Gastrocnemius medialis (tissue), 4 donors: ENCODE results near the gene GALNS. TPM values are rescaled to one million over a fixed set of nuclear protein-coding genes. Genes with fewer than 3 reads are reported as not detected.

Source experiments
- ATAC-seq, 2 donors: fragments of 150-250 bp; one replicate each; pipeline ENCODE4 v1.9.1; 2016
- DNase-seq, 2 donors: peaks; one replicate each; pipeline ENCODE4 v3.0.0-alpha.2; 2019
- H3K27ac ChIP-seq, 4 donors: fragments of 200-600 bp; sonication (generic); 1 replicate in 1 of 4; 2 replicates in 3 of 4; pipeline ENCODE4 v1.5.1; 2016 to 2018; ENCODE audit warnings: mild to moderate bottlenecking in 2 of 4, moderate library complexity in 1 of 4
- H3K27me3 ChIP-seq, 3 donors: fragments of 200-600 bp; sonication (generic) in 2 of 3; 1 replicate in 1 of 3; 2 replicates in 2 of 3; pipeline versions ENCODE4 v1.5.1 to v1.6.0; 2016 to 2019; ENCODE audit warnings: mild to moderate bottlenecking in 1 of 3, moderate library complexity in 1 of 3
- H3K36me3 ChIP-seq, 2 donors: fragments of 200-600 bp; sonication (generic) in 1 of 2; one replicate each; pipeline ENCODE4 v1.5.1; 2017 to 2018
- H3K4me1 ChIP-seq, 2 donors: fragments of 200-600 bp; sonication (generic) in 1 of 2; one replicate each; pipeline ENCODE4 v1.5.1; 2016 to 2017; ENCODE audit warnings: mild to moderate bottlenecking in 2 of 2
- H3K4me3 ChIP-seq, 4 donors: fragments of 200-600 bp; sonication (generic) in 3 of 4; 1 replicate in 1 of 4; 2 replicates in 3 of 4; pipeline ENCODE4 v1.5.1; 2016 to 2019; ENCODE audit warnings: mild to moderate bottlenecking in 2 of 4
- H3K9me3 ChIP-seq, 3 donors: fragments of 200-600 bp; sonication (generic) in 2 of 3; 1 replicate in 1 of 3; 2 replicates in 2 of 3; pipeline ENCODE4 v1.5.1; 2016 to 2019
- CTCF ChIP-seq, 5 experiments: fragments of 450-650 bp in 3 of 5; fragments of 200-600 bp in 2 of 5; sonication (generic) in 2 of 5; IDR thresholded peaks in 4 of 5; conservative IDR thresholded peaks in 1 of 5; 1 replicate in 4 of 5; 2 replicates in 1 of 5; pipeline ENCODE4 v1.5.1; 2016 to 2019; ENCODE audit warnings: antibody characterized with exemption in 5 of 5, mild to moderate bottlenecking in 3 of 5, moderate library complexity in 3 of 5
- POLR2A ChIP-seq, 2 donors: fragments of 450-650 bp; IDR thresholded peaks; one replicate each; pipeline ENCODE4 v1.6.1; 2017; ENCODE audit warnings: antibody characterized with exemption in 2 of 2, mild to moderate bottlenecking in 2 of 2, moderate library complexity in 2 of 2
- in situ Hi-C, 4 donors: fragments of 200-750 bp; cut with MboI; loops; one replicate each; pipeline versions ENCODE4 v1.15.0 to v1.8.0; 2017; ENCODE audit warnings: low sequenced_read_pairs in 4 of 4
- intact Hi-C: fragments of 100-400 bp; cut with DNase I; formaldehyde crosslinking; loops from one replicate; pipeline ENCODE4 v1.15.1; 2023; ENCODE audit warnings: low total_unique reads
- total RNA-seq, 4 donors: library from RNA; depleted of rRNA; stranded (reverse); fragments of >200 nt; gene quantifications; one replicate each; pipeline versions ENCODE4 v1.1.0 to v1.2.3, GENCODE V29; 2016

Gene GALNS
- total RNA-seq, 4 donors from 2014 or later = 8.8 to 14.7 (median 10.0) TPM

- no peaks in the 10 kb centered on the region for H3K27me3 ChIP-seq
- no peak for TF ChIP-seq POLR2A (IDR thresholded peaks at IDR 0.05)
- no peak for TF ChIP-seq CTCF (IDR thresholded peaks at IDR 0.05 in 4 of 5, conservative IDR thresholded peaks at IDR 0.05 in 1 of 5)
- peaks cover 0 to 40% of the 10 kb centered on the region in 2 donors for H3K36me3 ChIP-seq
- no peak overlapping the region for H3K4me3 ChIP-seq
- no peak for ATAC-seq
- in situ Hi-C loops = no loop called here
- intact Hi-C loops = no loop called here
- H3K4me1 ChIP-seq = peaks cover 20 to 28% of the 10 kb centered on the region in 2 donors
- DNase-seq = no peak
- H3K9me3 ChIP-seq = no peaks in the 10 kb centered on the region
- no peak overlapping the region for H3K27ac ChIP-seq
These were observed 23.0 kb upstream of the GALNS start for GRCh38 chr16:88879788-88880055.

- no peak overlapping the region for H3K27ac ChIP-seq
- no peak overlapping the region for H3K4me3 ChIP-seq
- H3K36me3 ChIP-seq = peaks cover 0 to 34% of the 10 kb centered on the region in 2 donors
- peaks cover 15 to 22% of the 10 kb centered on the region in 2 donors for H3K4me1 ChIP-seq
- ATAC-seq (no peak), DNase-seq (no peak)
- in situ Hi-C loops = no loop called here
- no peaks in the 10 kb centered on the region for H3K9me3 ChIP-seq
- no peaks in the 10 kb centered on the region for H3K27me3 ChIP-seq
- intact Hi-C loops = no loop called here
- TF ChIP-seq CTCF (IDR thresholded peaks at IDR 0.05 in 4 of 5, conservative IDR thresholded peaks at IDR 0.05 in 1 of 5) = no peak
- TF ChIP-seq POLR2A (IDR thresholded peaks at IDR 0.05) = no peak
These were observed 22.4 kb upstream of the GALNS start for GRCh38 chr16:88878967-88879787.

- DNase-seq (no peak), ATAC-seq (no peak)
- no peak overlapping the region for H3K27ac ChIP-seq
- H3K4me1 ChIP-seq = peaks cover 8 to 14% of the 10 kb centered on the region in 2 donors
- no peaks in the 10 kb centered on the region for H3K9me3 ChIP-seq
- no peaks in the 10 kb centered on the region for H3K27me3 ChIP-seq
- in situ Hi-C loops (no loop called here), intact Hi-C loops (no loop called here)
- peaks cover 0 to 33% of the 10 kb centered on the region in 2 donors for H3K36me3 ChIP-seq
- TF ChIP-seq POLR2A (IDR thresholded peaks at IDR 0.05) (no peak), CTCF (IDR thresholded peaks at IDR 0.05 in 4 of 5, conservative IDR thresholded peaks at IDR 0.05 in 1 of 5) (no peak)
- H3K4me3 ChIP-seq = no peak overlapping the region
These were observed 21.6 kb upstream of the GALNS start for GRCh38 chr16:88878356-88878755.

GRCh38 chr16:88877564-88878289 lies 21.0 kb upstream of the GALNS start:
- Histone ChIP-seq H3K27me3 (no peaks in the 10 kb centered on the region), H3K27ac (no peak overlapping the region), H3K4me3 (no peak overlapping the region), H3K4me1 (peaks cover 2 to 8% of the 10 kb centered on the region in 2 donors), H3K36me3 (peaks cover 0 to 33% of the 10 kb centered on the region in 2 donors), H3K9me3 (no peaks in the 10 kb centered on the region)
- in situ Hi-C loops = no loop called here
- intact Hi-C loops = no loop called here
- ATAC-seq (no peak), DNase-seq (no peak)
- TF ChIP-seq POLR2A (IDR thresholded peaks at IDR 0.05) = no peak

- intact Hi-C loops = no loop called here
- H3K36me3 ChIP-seq = peaks cover 0 to 30% of the 10 kb centered on the region in 2 donors
- H3K9me3 ChIP-seq = no peaks in the 10 kb centered on the region
- no peak for TF ChIP-seq POLR2A (IDR thresholded peaks at IDR 0.05)
- DNase-seq (no peak), ATAC-seq (no peak)
- H3K27me3 ChIP-seq = no peaks in the 10 kb centered on the region
- H3K27ac ChIP-seq = no peak overlapping the region
- in situ Hi-C loops = no loop called here
- no peak overlapping the region for H3K4me3 ChIP-seq
- peaks cover 0 to under 1% of the 10 kb centered on the region in 2 donors for H3K4me1 ChIP-seq
These were observed 20.3 kb upstream of the GALNS start for GRCh38 chr16:88876942-88877526.
